Suprapubic skin (tissue), 4 donors: ENCODE data around the gene CSNK1G1. TPM values are rescaled to one million over a fixed set of nuclear protein-coding genes. Genes with fewer than 3 reads are reported as not detected.

Experiments used
- DNase-seq, 2 donors: peaks; one replicate each; pipeline ENCODE4 v3.0.0-alpha.2; 2019; ENCODE audit warnings: low spot score in 2 of 2
- H3K27ac ChIP-seq: fragments of 200-600 bp; sonication (generic); one replicate; pipeline ENCODE4 v1.5.1; 2019
- H3K27me3 ChIP-seq: fragments of 200-600 bp; sonication (generic); one replicate; pipeline ENCODE4 v1.5.1; 2019
- H3K36me3 ChIP-seq: fragments of 200-600 bp; sonication (generic); one replicate; pipeline ENCODE4 v1.5.1; 2019
- H3K4me1 ChIP-seq: fragments of 200-600 bp; sonication (generic); one replicate; pipeline ENCODE4 v1.5.1; 2019
- H3K4me3 ChIP-seq: fragments of 200-600 bp; sonication (generic); one replicate; pipeline ENCODE4 v1.5.1; 2019; ENCODE audit warnings: mild to moderate bottlenecking
- H3K9me3 ChIP-seq: fragments of 200-600 bp; sonication (generic); one replicate; pipeline ENCODE4 v1.5.1; 2019
- CTCF ChIP-seq, 2 donors: fragments of 200-600 bp in 1 of 2; fragments of 450-650 bp in 1 of 2; sonication (generic) in 1 of 2; IDR thresholded peaks; one replicate each; pipeline ENCODE4 v1.5.1; 2016 to 2019; ENCODE audit warnings: antibody characterized with exemption in 2 of 2, mild to moderate bottlenecking in 1 of 2, moderate library complexity in 1 of 2
- EP300 ChIP-seq: sonication (generic); formaldehyde crosslinking; IDR thresholded peaks from one replicate; pipeline ENCODE4 v1.6.1; 2017; ENCODE audit warnings: antibody characterized with exemption
- POLR2A ChIP-seq, 2 donors: fragments of 450-650 bp; IDR thresholded peaks; one replicate each; pipeline ENCODE4 v1.6.1; 2017; ENCODE audit warnings: antibody characterized with exemption in 2 of 2, mild to moderate bottlenecking in 2 of 2, moderate library complexity in 2 of 2
- POLR2AphosphoS5 ChIP-seq, 3 donors: sonication (generic); formaldehyde crosslinking; IDR thresholded peaks; one replicate each; pipeline ENCODE4 v1.6.1; 2017; ENCODE audit warnings: antibody characterized with exemption in 3 of 3
- WGBS: methylation state at CpG from one replicate; pipeline ENCODE4 v1.1.5; 2018; 5-methylcytosine and 5-hydroxymethylcytosine counted together
- total RNA-seq, 4 donors: library from RNA; depleted of rRNA; stranded (reverse); fragments of >200 nt; gene quantifications; one replicate each; pipeline ENCODE4 v1.1.0, GENCODE V29; 2016

The CSNK1G1 gene
- total RNA-seq, 4 donors from 2014 or later = 15.9 to 28.8 (median 23.9) TPM

- H3K27ac ChIP-seq = no peak overlapping the region
- no peaks in the 10 kb centered on the region for H3K4me1 ChIP-seq
- WGBS = 97% methylated on average over 6 of the region's 6 CpGs
- peaks cover 32% of the 10 kb centered on the region for H3K36me3 ChIP-seq
- no peaks in the 10 kb centered on the region for H3K27me3 ChIP-seq
- no peak for TF ChIP-seq POLR2A (IDR thresholded peaks at IDR 0.05)
- TF ChIP-seq POLR2AphosphoS5 (IDR thresholded peaks at IDR 0.05) = no peak
- H3K4me3 ChIP-seq = no peak overlapping the region
- no peaks in the 10 kb centered on the region for H3K9me3 ChIP-seq
- no peak for DNase-seq
Measured at GRCh38 chr15:64143276-64143675, 212.7 kb downstream of the CSNK1G1 start.

GRCh38 chr15:64141798-64142512 is 214.0 kb downstream of the CSNK1G1 start:
- peaks cover 45% of the 10 kb centered on the region for H3K36me3 ChIP-seq
- no peaks in the 10 kb centered on the region for H3K4me1 ChIP-seq
- TF ChIP-seq POLR2A (IDR thresholded peaks at IDR 0.05) (no peak), CTCF (IDR thresholded peaks at IDR 0.05) (no peak), POLR2AphosphoS5 (IDR thresholded peaks at IDR 0.05) (no peak), EP300 (no peak)
- H3K27me3 ChIP-seq = no peaks in the 10 kb centered on the region
- H3K4me3 ChIP-seq = no peak overlapping the region
- 81% methylated on average over 8 of the region's 8 CpGs for WGBS
- H3K9me3 ChIP-seq = no peaks in the 10 kb centered on the region
- H3K27ac ChIP-seq = no peak overlapping the region
- DNase-seq = no peak

GRCh38 chr15:64138331-64138941 is 217.5 kb downstream of the CSNK1G1 start:
- Histone ChIP-seq H3K36me3 (peaks cover 67% of the 10 kb centered on the region), H3K27me3 (no peaks in the 10 kb centered on the region), H3K4me1 (no peaks in the 10 kb centered on the region), H3K4me3 (no peak overlapping the region), H3K9me3 (no peaks in the 10 kb centered on the region), H3K27ac (no peak overlapping the region)
- no peak for DNase-seq
- WGBS = 90% methylated on average over 4 of the region's 4 CpGs
- TF ChIP-seq POLR2AphosphoS5 (IDR thresholded peaks at IDR 0.05) (no peak), POLR2A (IDR thresholded peaks at IDR 0.05) (no peak), CTCF (IDR thresholded peaks at IDR 0.05) (no peak), EP300 (no peak)

DNA sequence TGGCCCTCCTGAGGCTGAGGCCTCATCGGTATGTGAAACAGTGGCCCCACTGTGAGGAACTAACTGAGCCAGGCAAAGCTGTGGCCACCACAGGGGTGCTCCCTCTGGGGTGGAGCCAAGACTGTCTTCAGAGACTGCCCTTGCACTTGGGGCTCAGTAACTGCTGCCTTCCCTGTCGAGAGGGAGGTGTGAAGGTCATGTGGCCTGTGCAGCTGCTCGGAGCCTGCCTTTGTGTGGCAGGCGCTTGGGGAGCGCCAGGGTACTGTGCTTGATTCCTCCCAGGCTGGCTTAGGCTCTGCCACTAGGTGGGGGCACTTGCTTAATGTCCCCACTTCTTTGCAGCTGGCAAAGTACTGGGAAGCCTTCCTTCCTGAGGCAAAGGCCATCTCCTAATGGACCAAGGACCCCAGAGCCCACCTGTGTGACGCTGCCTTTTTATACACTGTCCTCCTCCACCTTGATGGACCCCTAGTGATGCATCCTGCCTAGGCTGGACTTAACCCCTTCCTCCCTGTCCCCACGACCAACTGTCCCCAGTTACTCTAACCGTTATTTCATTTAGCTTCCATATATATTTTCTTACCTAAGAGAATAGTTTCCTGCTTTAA is 218.6 kb downstream of the CSNK1G1 start:
- TF ChIP-seq POLR2AphosphoS5 (IDR thresholded peaks at IDR 0.05) = no peak
- no peak for TF ChIP-seq POLR2A (IDR thresholded peaks at IDR 0.05)
- no peak for TF ChIP-seq CTCF (IDR thresholded peaks at IDR 0.05)
- TF ChIP-seq EP300 = no peak
- Histone ChIP-seq H3K9me3 (no peaks in the 10 kb centered on the region), H3K27ac (no peak overlapping the region), H3K4me3 (no peak overlapping the region), H3K27me3 (no peaks in the 10 kb centered on the region), H3K4me1 (no peaks in the 10 kb centered on the region), H3K36me3 (peaks cover 71% of the 10 kb centered on the region)
- DNase-seq = no peak
- 75% methylated on average over 7 of the region's 8 CpGs for WGBS

DNA sequence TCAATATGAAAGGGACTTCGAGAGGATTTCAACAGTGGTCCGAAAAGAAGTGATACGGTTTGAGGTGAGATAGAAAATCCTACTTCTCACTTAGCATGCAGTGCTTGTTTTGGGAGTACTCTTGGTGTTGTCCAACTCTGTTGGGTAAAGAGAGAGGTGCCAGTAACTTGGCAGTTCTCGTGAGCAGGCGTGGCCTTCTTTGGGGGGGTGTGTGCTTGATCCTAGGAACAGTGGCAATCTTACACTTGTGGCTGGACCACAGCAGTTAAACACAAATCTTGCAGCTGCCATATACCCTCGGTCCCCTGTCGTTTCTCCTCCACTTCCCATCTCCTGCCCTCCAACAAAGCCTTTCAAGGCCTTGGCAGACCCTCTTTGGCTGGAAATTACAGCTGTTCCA is 219.6 kb downstream of the CSNK1G1 start:
- H3K4me3 ChIP-seq = no peak overlapping the region
- DNase-seq = no peak
- H3K9me3 ChIP-seq = no peaks in the 10 kb centered on the region
- TF ChIP-seq EP300 (no peak), POLR2A (IDR thresholded peaks at IDR 0.05) (no peak), CTCF (IDR thresholded peaks at IDR 0.05) (no peak), POLR2AphosphoS5 (IDR thresholded peaks at IDR 0.05) (no peak)
- H3K27ac ChIP-seq = no peak overlapping the region
- H3K27me3 ChIP-seq = no peaks in the 10 kb centered on the region
- WGBS = 94% methylated on average over 7 of the region's 7 CpGs
- peaks cover 76% of the 10 kb centered on the region for H3K36me3 ChIP-seq
- no peaks in the 10 kb centered on the region for H3K4me1 ChIP-seq
